Naive B cell (primary cell): ENCODE results near the gene IGF1. TPM values are rescaled to one million over a fixed set of nuclear protein-coding genes. Genes with fewer than 3 reads are reported as not detected.

Experiments
- ATAC-seq, 2 donors: fragments of 150-1000 bp; cut with Tn5 transposase; 2 replicates each; pipeline ENCODE4 v1.10.0; 2021; ENCODE audit warnings: low read depth in 2 of 2, mild to moderate bottlenecking in 2 of 2, moderate library complexity in 2 of 2
- DNase-seq: peaks from one replicate; pipeline ENCODE4 v3.0.0; 2022
- H3K27ac Mint-ChIP-seq, 6 donors: one replicate each; pipeline ENCODE4 v1.8.0; 2020 to 2022; ENCODE audit warnings: mild to moderate bottlenecking in 6 of 6, mixed read lengths in 6 of 6, moderate library complexity in 5 of 6, inconsistent platforms in 2 of 6
- H3K27me3 Mint-ChIP-seq, 3 donors: one replicate each; pipeline ENCODE4 v1.8.0; 2021 to 2022; ENCODE audit warnings: mixed read lengths in 3 of 3, mild to moderate bottlenecking in 1 of 3
- H3K36me3 Mint-ChIP-seq, 2 donors: one replicate each; pipeline ENCODE4 v1.8.0; 2020 to 2022; ENCODE audit warnings: mixed read lengths in 2 of 2, inconsistent platforms in 1 of 2, mild to moderate bottlenecking in 1 of 2
- H3K4me1 Mint-ChIP-seq, 3 donors: one replicate each; pipeline ENCODE4 v1.8.0; 2020 to 2022; ENCODE audit warnings: mixed read lengths in 3 of 3, inconsistent platforms in 1 of 3, mild to moderate bottlenecking in 1 of 3, moderate library complexity in 1 of 3
- H3K4me3 Mint-ChIP-seq, 8 donors: one replicate each; pipeline ENCODE4 v1.8.0; 2020 to 2022; ENCODE audit warnings: mild to moderate bottlenecking in 8 of 8, mixed read lengths in 8 of 8, moderate library complexity in 8 of 8, inconsistent platforms in 2 of 8
- H3K9me3 Mint-ChIP-seq, 7 donors: one replicate each; pipeline ENCODE4 v1.8.0; 2020 to 2022; ENCODE audit warnings: mixed read lengths in 7 of 7, mild to moderate bottlenecking in 5 of 7, inconsistent platforms in 2 of 7, moderate library complexity in 1 of 7
- polyA plus RNA-seq, 6 donors: library from polyadenylated mRNA; unstranded; fragments of 300-500 nt; fragmentation: Illumina TruSeq; gene quantifications; one replicate each; pipeline ENCODE4 v1.2.3, GENCODE V29; 2021; ENCODE audit warnings: low read depth in 6 of 6

IGF1 gene
- polyA plus RNA-seq, 6 donors from 2014 or later, result not detected

DNA sequence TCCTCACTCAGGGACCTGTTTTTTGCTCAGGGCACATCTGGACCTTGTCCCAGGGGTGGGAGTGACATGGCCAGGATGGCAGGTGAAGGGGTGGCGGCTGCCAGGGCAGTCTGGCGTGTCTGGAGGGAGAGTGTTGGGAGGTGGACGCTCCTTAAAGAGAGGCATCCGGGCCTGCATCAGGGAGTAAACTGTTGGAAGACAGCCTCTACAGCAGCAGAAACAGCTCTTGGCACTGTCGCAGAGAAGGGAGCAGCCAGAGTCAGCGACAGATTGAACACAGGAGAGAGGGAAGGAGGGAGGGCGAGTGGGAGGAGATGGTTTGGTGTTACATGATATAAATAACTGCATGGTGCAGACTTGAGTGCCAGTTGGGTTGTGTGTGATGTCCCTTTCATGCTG lies 52.8 kb downstream of the IGF1 start:
- Mint-ChIP-seq H3K27me3 (peaks cover 8 to 18% (median 18%) of the 10 kb centered on the region in 3 donors), H3K36me3 (no peaks in the 10 kb centered on the region), H3K9me3 (no peaks in the 10 kb centered on the region), H3K27ac (peak overlapping the region in 1 of 6 donors; percentile 13), H3K4me1 (peaks cover 0 to 4% (median 0%) of the 10 kb centered on the region in 3 donors), H3K4me3 (no peak overlapping the region)
- ATAC-seq, result no peak
- no peak for DNase-seq

DNA sequence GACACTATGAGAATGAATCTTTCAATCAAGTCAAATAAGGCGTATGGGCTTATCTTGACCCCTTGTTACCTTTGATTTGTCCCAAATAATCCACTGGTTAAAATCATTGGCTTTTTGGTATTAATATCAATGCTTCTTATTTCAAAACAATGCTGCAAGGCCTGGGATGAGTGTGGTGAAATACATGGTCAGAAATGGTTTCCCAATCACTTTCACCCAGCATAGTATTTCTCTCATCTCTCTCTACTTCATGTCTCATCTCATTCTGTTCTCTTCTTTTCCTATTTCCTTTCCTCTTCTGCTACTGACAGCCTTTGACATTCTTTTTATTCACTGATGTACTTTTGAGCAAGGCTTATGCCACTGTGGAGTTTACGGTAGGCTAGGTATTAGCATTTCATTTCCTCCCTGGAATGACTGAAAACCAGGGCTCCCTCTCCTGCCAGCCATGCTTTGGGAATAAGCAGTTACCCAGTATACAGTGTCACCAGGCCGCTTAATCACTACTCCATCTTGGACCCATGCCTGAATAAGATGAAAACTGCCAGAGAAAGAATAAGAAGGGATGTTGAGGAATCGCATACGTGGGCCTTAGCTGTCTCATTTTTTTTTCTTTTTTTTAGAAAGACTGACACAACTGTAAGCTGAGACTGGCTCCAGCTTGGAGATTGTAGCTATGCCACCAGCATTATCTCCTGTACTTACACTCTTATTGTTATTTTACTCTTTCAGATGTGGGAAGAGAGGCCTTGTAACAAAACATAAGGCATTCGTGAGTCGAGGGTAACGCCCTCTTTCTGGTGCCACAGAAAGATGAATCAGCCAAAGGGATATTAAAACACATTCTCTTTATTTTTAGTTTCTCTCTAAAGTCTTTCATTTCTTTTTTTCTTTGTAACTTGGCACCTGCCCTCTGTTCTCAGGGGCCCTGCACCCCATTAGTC lies 53.5 kb downstream of the IGF1 start:
- DNase-seq (no peak), ATAC-seq (no peak)
- H3K27me3 Mint-ChIP-seq, result peaks cover 8 to 18% (median 18%) of the 10 kb centered on the region in 3 donors
- H3K4me3 Mint-ChIP-seq, result peak overlapping the region in 1 of 8 donors; percentile 42
- no peaks in the 10 kb centered on the region for H3K9me3 Mint-ChIP-seq
- peaks cover 0 to 4% (median 0%) of the 10 kb centered on the region in 3 donors for H3K4me1 Mint-ChIP-seq
- H3K36me3 Mint-ChIP-seq, result no peaks in the 10 kb centered on the region
- H3K27ac Mint-ChIP-seq, result peak overlapping the region in 1 of 6 donors; percentile 13

DNA sequence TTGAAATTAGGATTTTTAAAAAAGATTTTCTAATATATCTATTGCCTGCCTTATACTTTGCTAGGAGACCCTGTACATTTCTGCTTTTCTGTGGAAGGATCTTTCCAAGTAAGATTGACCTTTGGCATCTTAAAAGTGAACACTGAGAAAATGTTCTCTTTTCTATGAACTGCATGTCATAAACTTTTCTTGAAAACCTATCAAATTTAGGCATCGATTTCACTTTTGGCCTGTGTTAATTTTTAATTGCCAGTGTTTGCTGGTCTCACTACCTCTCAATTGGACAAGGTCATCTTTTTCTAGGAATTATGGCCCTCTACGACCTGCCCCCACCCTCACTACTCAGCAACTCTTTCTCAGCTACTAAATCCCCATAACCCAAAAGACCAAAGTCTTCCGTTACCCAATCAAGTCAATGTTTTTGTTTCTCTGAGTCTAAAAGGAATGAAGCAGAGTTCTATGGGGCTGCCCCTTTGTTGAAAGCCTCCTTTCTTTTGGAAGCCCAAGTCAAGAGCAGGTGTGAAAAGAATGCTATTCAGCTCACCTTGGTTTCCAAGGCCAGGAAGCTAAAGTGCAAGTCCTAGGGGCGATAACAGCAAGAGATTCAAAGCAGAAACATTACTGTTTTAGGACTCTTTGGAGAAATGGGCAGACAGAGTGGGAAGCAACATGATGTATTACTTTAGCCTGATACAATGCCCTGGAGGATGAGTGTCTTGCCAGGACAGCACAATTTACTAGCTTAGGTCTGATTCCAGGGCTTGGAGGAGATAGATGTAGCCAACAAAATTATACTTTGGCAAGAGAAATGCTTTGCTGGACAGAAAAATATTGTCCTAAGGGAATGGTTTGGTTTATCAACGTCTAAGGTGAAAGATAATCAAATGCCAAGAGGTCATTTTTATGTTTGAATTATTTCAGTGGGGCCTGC lies 55.0 kb downstream of the IGF1 start:
- H3K9me3 Mint-ChIP-seq, result no peaks in the 10 kb centered on the region
- no peak overlapping the region for H3K4me3 Mint-ChIP-seq
- H3K27ac Mint-ChIP-seq, result no peak overlapping the region
- H3K4me1 Mint-ChIP-seq, result peaks cover 0 to 4% (median 0%) of the 10 kb centered on the region in 3 donors
- H3K27me3 Mint-ChIP-seq, result peaks cover 10 to 13% (median 11%) of the 10 kb centered on the region in 3 donors
- DNase-seq, result no peak
- H3K36me3 Mint-ChIP-seq, result no peaks in the 10 kb centered on the region
- ATAC-seq, result no peak

DNA sequence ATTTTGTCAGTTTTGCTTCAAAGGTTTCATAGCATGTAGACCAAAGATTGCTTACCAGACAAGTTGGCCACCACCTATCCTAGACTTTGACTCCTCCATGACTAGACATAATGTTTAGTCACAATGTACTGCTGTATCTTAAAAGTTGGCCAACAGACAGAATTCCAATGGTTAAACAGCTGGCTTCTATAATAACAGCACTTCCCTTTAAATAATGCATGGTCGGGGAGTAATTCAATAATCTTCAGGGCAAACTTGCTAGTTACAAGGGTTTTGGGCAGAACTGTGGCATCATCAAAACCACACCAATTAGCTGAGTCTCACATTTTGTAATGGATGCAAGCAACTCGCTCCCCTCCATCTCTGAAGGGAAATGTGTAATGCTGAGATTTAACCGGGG lies 56.9 kb downstream of the IGF1 start:
- peaks cover 10 to 19% (median 13%) of the 10 kb centered on the region in 3 donors for H3K27me3 Mint-ChIP-seq
- H3K9me3 Mint-ChIP-seq, result peaks cover 0 to 4% (median 0%) of the 10 kb centered on the region in 7 donors
- no peak for DNase-seq
- no peak overlapping the region for H3K4me3 Mint-ChIP-seq
- H3K27ac Mint-ChIP-seq, result no peak overlapping the region
- H3K36me3 Mint-ChIP-seq, result peaks cover 0 to 4% of the 10 kb centered on the region in 2 donors
- no peak for ATAC-seq
- H3K4me1 Mint-ChIP-seq, result peaks cover 0 to 4% (median 0%) of the 10 kb centered on the region in 3 donors

DNA sequence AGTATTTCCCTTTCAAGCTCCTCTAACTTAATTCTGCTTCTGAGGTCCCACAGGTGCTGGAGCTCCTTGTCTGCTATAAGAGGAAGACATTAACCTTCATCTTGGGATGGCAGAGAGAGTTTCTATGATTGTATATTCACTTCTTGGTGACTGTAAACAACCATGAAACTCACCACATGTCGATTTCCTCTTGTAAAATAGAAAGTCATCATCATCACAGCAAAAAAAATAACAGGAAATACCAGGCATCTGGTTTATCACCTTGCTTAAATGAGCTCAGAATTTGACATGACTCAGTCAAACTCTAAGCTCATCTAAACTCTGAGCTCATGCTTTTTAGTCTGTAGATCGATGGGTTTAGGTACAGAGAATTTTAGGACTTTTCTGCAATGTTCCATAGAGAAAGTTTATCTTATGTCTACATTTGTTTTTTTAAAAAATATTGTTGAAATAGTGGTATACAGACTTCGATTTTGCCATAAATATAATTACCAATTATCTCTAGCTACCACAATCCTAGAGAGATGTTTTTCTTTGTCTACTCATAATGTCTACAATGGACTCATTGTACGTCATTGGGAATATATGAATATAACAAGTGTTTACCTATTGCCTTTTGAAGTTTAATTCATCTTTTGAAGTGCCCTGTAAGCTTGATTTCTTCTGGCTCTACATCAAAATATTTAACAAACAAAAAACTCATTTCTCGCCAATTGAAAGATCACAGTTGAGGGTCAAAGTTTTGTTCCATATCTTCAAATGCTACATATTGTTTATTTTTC lies 58.4 kb downstream of the IGF1 start:
- Mint-ChIP-seq H3K27me3 (peaks cover 5 to 27% (median 18%) of the 10 kb centered on the region in 3 donors), H3K9me3 (peaks cover 0 to 4% (median 0%) of the 10 kb centered on the region in 7 donors), H3K4me1 (peaks cover 0 to 4% (median 0%) of the 10 kb centered on the region in 3 donors), H3K4me3 (no peak overlapping the region), H3K36me3 (peaks cover 0 to 4% of the 10 kb centered on the region in 2 donors), H3K27ac (no peak overlapping the region)
- ATAC-seq (no peak), DNase-seq (no peak)

DNA sequence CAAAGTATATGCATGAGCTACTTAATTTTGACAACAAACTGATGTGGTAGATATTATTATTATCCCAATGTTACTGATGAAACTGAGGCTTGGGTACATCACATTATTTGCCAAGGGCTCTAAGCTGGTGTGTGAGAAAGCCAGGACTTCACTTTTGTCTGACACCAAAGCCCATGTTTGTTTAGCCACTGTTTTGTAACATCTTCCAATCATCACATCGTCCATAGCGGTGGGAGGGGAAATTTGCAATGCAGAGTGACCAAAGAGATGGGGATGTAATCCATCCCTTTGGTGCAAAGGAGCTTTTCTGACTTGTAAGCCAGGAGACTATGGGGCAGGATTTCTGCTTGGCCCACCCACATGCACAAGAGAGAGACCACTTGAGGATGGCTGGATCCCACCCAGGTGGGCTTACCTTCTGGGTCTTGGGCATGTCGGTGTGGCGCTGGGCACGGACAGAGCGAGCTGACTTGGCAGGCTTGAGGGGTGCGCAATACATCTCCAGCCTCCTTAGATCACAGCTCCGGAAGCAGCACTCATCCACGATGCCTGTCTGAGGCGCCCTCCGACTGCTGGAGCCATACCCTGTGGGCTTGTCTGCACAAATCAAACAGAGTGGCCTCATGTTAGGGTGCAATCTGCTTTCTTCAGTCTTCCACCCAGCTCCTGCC lies 61.1 kb downstream of the IGF1 start:
- Mint-ChIP-seq H3K27ac (no peak overlapping the region), H3K36me3 (peaks cover 0 to 4% of the 10 kb centered on the region in 2 donors), H3K9me3 (peaks cover 0 to 4% (median 0%) of the 10 kb centered on the region in 7 donors), H3K4me3 (no peak overlapping the region), H3K4me1 (no peaks in the 10 kb centered on the region), H3K27me3 (peaks cover 0 to 18% (median 12%) of the 10 kb centered on the region in 3 donors)
- DNase-seq, result no peak
- no peak for ATAC-seq

DNA sequence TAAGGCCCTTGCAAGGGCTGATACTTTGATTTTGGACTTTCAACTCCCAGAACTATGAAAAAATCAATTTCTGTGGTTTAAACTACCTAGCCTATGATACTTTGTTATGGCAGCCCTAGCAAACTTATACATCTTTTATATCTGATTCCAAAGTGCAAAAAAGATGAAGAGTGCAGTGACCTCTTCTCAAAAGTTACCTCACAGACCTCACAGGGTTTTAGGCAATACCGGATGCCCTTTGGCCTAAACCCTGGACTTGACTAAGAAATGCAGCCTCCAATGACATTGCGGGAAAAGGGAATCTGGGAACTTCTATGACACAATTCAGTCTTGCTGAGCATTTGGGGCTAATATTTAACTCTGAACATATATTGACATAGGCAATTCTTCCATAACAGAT lies 63.3 kb downstream of the IGF1 start:
- peaks cover 0 to 4% (median 0%) of the 10 kb centered on the region in 7 donors for H3K9me3 Mint-ChIP-seq
- DNase-seq, result no peak
- no peak for ATAC-seq
- peaks cover 0 to 4% of the 10 kb centered on the region in 2 donors for H3K36me3 Mint-ChIP-seq
- H3K4me3 Mint-ChIP-seq, result no peak overlapping the region
- H3K4me1 Mint-ChIP-seq, result no peaks in the 10 kb centered on the region
- H3K27me3 Mint-ChIP-seq, result peaks cover 0 to 28% (median 15%) of the 10 kb centered on the region in 3 donors
- H3K27ac Mint-ChIP-seq, result no peak overlapping the region

DNA sequence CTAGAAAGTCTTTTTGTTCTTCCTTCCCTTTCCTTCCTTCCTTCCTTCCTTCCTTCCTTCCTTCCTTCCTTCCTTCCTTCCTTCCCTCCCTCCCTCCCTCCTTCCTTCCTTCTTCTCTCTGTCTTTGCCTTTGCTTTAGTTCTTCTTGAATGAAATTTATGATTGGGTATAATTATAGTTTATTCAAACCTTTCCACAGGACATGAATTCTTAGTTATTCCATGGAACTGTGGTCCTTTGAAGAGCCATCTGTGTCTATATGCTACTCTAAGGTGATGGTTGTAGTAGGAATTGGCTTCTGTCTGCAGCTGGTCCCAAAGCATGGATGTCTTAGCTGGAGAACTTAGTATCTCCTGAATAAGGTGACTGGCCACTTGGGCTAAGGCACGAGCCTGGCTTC lies 64.8 kb downstream of the IGF1 start:
- peaks cover 0 to 4% (median 0%) of the 10 kb centered on the region in 7 donors for H3K9me3 Mint-ChIP-seq
- ATAC-seq (no peak), DNase-seq (no peak)
- peaks cover 0 to 30% (median 15%) of the 10 kb centered on the region in 3 donors for H3K27me3 Mint-ChIP-seq
- H3K4me1 Mint-ChIP-seq, result no peaks in the 10 kb centered on the region
- H3K36me3 Mint-ChIP-seq, result peaks cover 0 to 4% of the 10 kb centered on the region in 2 donors
- no peak overlapping the region for H3K27ac Mint-ChIP-seq
- H3K4me3 Mint-ChIP-seq, result no peak overlapping the region

DNA sequence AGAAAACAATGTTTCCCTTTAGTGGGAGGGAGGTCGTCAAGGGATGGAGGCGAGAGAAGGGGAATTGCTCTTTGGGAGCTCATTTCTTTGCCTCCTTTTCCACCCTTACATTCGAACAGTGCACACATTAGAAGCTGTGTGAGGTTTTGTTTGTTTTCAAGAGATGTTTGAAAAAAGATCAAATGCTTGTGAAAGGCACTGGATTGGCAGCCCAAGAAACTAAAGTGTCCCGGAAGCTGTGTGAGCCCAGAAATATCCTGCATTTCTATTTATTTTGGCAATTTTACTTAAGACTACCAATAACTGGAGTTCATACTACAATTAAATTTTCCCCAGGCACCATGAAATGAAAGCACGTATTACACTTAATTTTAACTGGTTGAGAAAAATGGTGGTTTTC lies 67.0 kb downstream of the IGF1 start:
- Mint-ChIP-seq H3K27me3 (peaks cover 7 to 24% (median 24%) of the 10 kb centered on the region in 3 donors), H3K4me3 (no peak overlapping the region)
- ATAC-seq, result no peak

DNA sequence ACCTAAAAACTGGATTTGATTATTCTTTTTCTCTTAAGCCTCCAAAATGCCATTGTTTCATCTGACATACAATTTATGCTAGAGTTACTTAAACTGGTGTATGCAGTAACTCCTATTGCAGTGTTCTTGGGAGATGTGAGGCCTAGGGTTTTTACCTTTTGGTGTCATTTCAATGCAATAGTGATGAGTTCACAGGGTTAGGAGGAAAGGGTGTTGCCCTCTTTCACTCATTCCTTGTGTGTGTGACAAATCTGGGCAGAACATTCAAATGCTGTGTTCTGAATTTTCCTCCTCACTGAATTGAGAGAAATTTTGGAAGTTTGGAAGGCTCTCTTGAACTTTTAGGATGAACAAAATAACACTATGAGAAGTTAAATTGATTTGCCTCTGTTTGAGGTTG lies 69.9 kb downstream of the IGF1 start:
- Mint-ChIP-seq H3K4me3 (no peak overlapping the region), H3K27me3 (peaks cover 7 to 17% (median 14%) of the 10 kb centered on the region in 3 donors), H3K27ac (no peak overlapping the region), H3K9me3 (peaks cover 0 to 5% (median 0%) of the 10 kb centered on the region in 7 donors), H3K4me1 (no peaks in the 10 kb centered on the region), H3K36me3 (no peaks in the 10 kb centered on the region)
- DNase-seq (no peak), ATAC-seq (no peak)

More for the DNA sequence above, 67.0 kb downstream of the IGF1 start:
- DNase-seq, result no peak
- H3K36me3 Mint-ChIP-seq, result no peaks in the 10 kb centered on the region
- H3K9me3 Mint-ChIP-seq, result peaks cover 0 to 5% (median 0%) of the 10 kb centered on the region in 7 donors
- no peak overlapping the region for H3K27ac Mint-ChIP-seq
- no peaks in the 10 kb centered on the region for H3K4me1 Mint-ChIP-seq

DNA sequence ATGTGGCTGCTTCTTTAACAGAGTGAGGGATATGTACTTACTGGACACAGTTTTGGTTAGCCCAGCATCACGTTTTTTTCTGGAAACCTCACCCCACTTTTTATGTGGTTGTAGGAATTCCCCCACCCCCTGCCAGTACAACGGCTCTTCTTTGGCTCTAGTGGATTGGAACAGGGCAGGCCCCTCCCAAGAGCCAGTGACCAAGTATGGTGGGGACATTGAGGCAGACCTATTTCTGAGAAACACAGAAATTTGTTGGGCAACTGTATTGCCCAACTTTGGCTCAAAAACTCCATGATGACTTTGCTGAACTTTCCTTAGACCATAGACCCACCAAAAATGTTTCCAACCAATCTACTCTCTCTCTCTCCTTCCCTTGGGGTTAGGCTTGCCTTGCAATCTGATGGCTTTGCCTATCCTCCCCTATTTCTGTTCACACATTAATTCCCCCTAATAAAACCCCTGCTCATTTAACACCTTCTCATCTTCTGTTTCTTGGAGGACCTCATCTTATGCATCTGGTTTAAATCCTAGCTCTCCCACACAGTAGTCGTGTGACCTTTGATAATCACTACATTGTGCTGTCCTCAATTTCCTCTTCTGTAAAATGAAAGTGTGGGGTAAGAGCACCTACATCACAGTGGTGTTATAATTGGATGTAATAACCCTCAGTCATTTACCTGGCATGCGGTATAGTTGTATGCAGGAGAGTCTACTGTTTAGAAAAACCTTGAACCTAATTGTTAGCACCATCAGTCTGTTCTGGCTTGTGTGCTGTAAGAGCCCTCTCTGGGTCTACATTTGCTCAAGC lies 71.7 kb downstream of the IGF1 start:
- no peaks in the 10 kb centered on the region for H3K36me3 Mint-ChIP-seq
- ATAC-seq (no peak), DNase-seq (no peak)
- no peak overlapping the region for H3K27ac Mint-ChIP-seq
- H3K27me3 Mint-ChIP-seq, result peaks cover 7 to 17% (median 9%) of the 10 kb centered on the region in 3 donors
- peaks cover 0 to 5% (median 0%) of the 10 kb centered on the region in 7 donors for H3K9me3 Mint-ChIP-seq
- no peaks in the 10 kb centered on the region for H3K4me1 Mint-ChIP-seq
- H3K4me3 Mint-ChIP-seq, result no peak overlapping the region
